GM23248 (cell line): ENCODE data around the gene NPAS2. TPM values are rescaled to one million over a fixed set of nuclear protein-coding genes. Genes with fewer than 3 reads are reported as not detected.
A peak's percentile ranks its signal among the peaks of the same experiment; 100 is the strongest.

ENCODE experiments used
- DNase-seq: peaks from one replicate; pipeline ENCODE4 v3.0.0-alpha.2; 2015
- H2AFZ ChIP-seq: fragments of 200-600 bp; sonication (generic); 2 replicates; pipeline ENCODE4 v1.6.1; 2016; ENCODE audit warnings: antibody characterized with exemption
- H3F3A ChIP-seq: fragments of 200-600 bp; sonication (generic); 2 replicates; pipeline ENCODE4 v1.6.1; 2016; ENCODE audit warnings: mild to moderate bottlenecking, antibody characterized with exemption, mixed run types; ENCODE audit not compliant: insufficient read depth
- H3K27ac ChIP-seq: fragments of 200-600 bp; sonication (generic); 2 replicates; pipeline ENCODE4 v1.5.1; 2016; ENCODE audit warnings: mild to moderate bottlenecking
- H3K27me3 ChIP-seq: fragments of 200-600 bp; sonication (generic); replicated peaks from 2 replicates; pipeline ENCODE4 v1.6.1; 2016; ENCODE audit warnings: mild to moderate bottlenecking; ENCODE audit not compliant: insufficient read depth
- H3K36me3 ChIP-seq: fragments of 200-600 bp; sonication (generic); 2 replicates; pipeline ENCODE4 v1.6.1; 2016; ENCODE audit warnings: low read depth, mild to moderate bottlenecking
- H3K4me1 ChIP-seq: fragments of 200-600 bp; sonication (generic); 2 replicates; pipeline ENCODE4 v1.6.1; 2016; ENCODE audit warnings: mild to moderate bottlenecking; ENCODE audit not compliant: insufficient read depth
- H3K4me2 ChIP-seq: fragments of 200-600 bp; sonication (generic); one replicate; pipeline ENCODE4 v1.6.1; 2016; ENCODE audit warnings: mild to moderate bottlenecking; ENCODE audit not compliant: unreplicated experiment
- H3K4me3 ChIP-seq: fragments of 200-600 bp; sonication (generic); 2 replicates; pipeline ENCODE4 v1.5.1; 2016; ENCODE audit warnings: mild to moderate bottlenecking
- H3K79me2 ChIP-seq: fragments of 200-600 bp; sonication (generic); 2 replicates; pipeline ENCODE4 v1.6.1; 2016; ENCODE audit warnings: mild to moderate bottlenecking; ENCODE audit not compliant: insufficient read depth
- H3K9ac ChIP-seq: fragments of 200-600 bp; sonication (generic); 2 replicates; pipeline ENCODE4 v1.6.1; 2016; ENCODE audit warnings: mild to moderate bottlenecking
- H3K9me2 ChIP-seq: fragments of 200-600 bp; sonication (generic); 2 replicates; pipeline ENCODE4 v1.6.1; 2016; ENCODE audit warnings: mixed run types, mild to moderate bottlenecking, moderate library complexity; ENCODE audit not compliant: insufficient read depth
- H3K9me3 ChIP-seq: fragments of 200-600 bp; sonication (generic); one replicate; pipeline ENCODE4 v1.6.1; 2017; ENCODE audit warnings: low read depth
- H4K20me1 ChIP-seq: fragments of 200-600 bp; sonication (generic); 2 replicates; pipeline ENCODE4 v1.6.0; 2016; ENCODE audit not compliant: insufficient read depth
- EZH2 ChIP-seq: fragments of 200-600 bp; sonication (generic); IDR thresholded peaks from 2 replicates; pipeline ENCODE4 v1.6.1; 2018; ENCODE audit warnings: antibody characterized with exemption, mild to moderate bottlenecking; ENCODE audit not compliant: insufficient read depth, poor library complexity, severe bottlenecking
- EZH2phosphoT487 ChIP-seq: fragments of 200-600 bp; sonication (generic); IDR thresholded peaks from 2 replicates; pipeline ENCODE4 v1.6.1; 2018; ENCODE audit warnings: antibody characterized with exemption, moderate library complexity, mild to moderate bottlenecking, low read depth; ENCODE audit not compliant: insufficient read depth
- WGBS, 2 experiments: methylation state at CpG; one replicate each; pipeline ENCODE4 v1.1.6; 2015 to 2017; ENCODE audit warnings: low lambda C conversion rate in 2 of 2, low coverage in 1 of 2; ENCODE audit errors: missing lambda C conversion rate in 2 of 2; 5-methylcytosine and 5-hydroxymethylcytosine counted together
- in situ Hi-C: fragments of 300-500 bp; cut with MboI; formaldehyde crosslinking; loops from 2 replicates; pipeline ENCODE4 v1.15.0; 2020
- polyA plus RNA-seq: library from polyadenylated mRNA; unstranded; fragments of >200 nt; fragmentation: Nextera tagmentation; extraction: Ambion mirVana; gene quantifications from 2 replicates; pipeline ENCODE4 v1.2.1, GENCODE V29; 2016
- total RNA-seq: library from RNA; depleted of rRNA; stranded (reverse); fragments of >200 nt; shearing (Covaris generic); gene quantifications from 2 replicates; pipeline ENCODE4 v1.2.3, GENCODE V29; 2014

Gene NPAS2
- total and polyA plus RNA-seq, 2 experiments from 2014 or later = 3.8 to 10.8 TPM

- Histone ChIP-seq H3K36me3 (no peaks in the 10 kb centered on the region), H3K9ac (no peak overlapping the region), H3K27me3 (no peaks in the 10 kb centered on the region), H3K4me2 (peak overlapping the region; percentile 68), H2AFZ (no peak overlapping the region), H3K4me3 (no peak overlapping the region), H4K20me1 (no peaks in the 10 kb centered on the region), H3K9me2 (no peaks in the 10 kb centered on the region), H3K79me2 (no peaks in the 10 kb centered on the region), H3K9me3 (no peaks in the 10 kb centered on the region), H3K4me1 (peaks cover 16% of the 10 kb centered on the region), H3F3A (peaks cover 15% of the 10 kb centered on the region; the same call in 1 of the 2 replicates), H3K27ac (peak overlapping the region; percentile 33)
- TF ChIP-seq EZH2phosphoT487 (no peak), EZH2 (no peak)
- WGBS, 2 experiments = 66 to 68% methylated on average over 10 of the region's 10 CpGs
- in situ Hi-C loops = no loop called here
- DNase-seq = peak; percentile 15
These were observed 34.2 kb upstream of the NPAS2 start for GRCh38 chr2:100785626-100786296.

GRCh38 chr2:100786297-100786658 is 33.7 kb upstream of the NPAS2 start:
- Histone ChIP-seq H3K36me3 (no peaks in the 10 kb centered on the region), H3K27me3 (no peaks in the 10 kb centered on the region), H3K27ac (peak overlapping the region; percentile 33), H3K4me3 (no peak overlapping the region), H2AFZ (no peak overlapping the region), H3K4me2 (peak overlapping the region; percentile 68), H3F3A (peaks cover 15% of the 10 kb centered on the region; the same call in 1 of the 2 replicates), H3K79me2 (no peaks in the 10 kb centered on the region), H3K4me1 (peaks cover 16% of the 10 kb centered on the region), H3K9me2 (no peaks in the 10 kb centered on the region), H3K9ac (no peak overlapping the region), H3K9me3 (no peaks in the 10 kb centered on the region), H4K20me1 (no peaks in the 10 kb centered on the region)
- in situ Hi-C loops = no loop called here
- WGBS, 2 experiments = 37 to 40% methylated on average over 7 of the region's 7 CpGs
- peak; percentile 89 for DNase-seq
- TF ChIP-seq EZH2phosphoT487 = no peak
- no peak for TF ChIP-seq EZH2

- H3K9me2 ChIP-seq = no peaks in the 10 kb centered on the region
- H3K4me1 ChIP-seq = peaks cover 16% of the 10 kb centered on the region
- H3K36me3 ChIP-seq = no peaks in the 10 kb centered on the region
- no peak overlapping the region for H3K4me3 ChIP-seq
- WGBS, 2 experiments = 97 to 98% methylated on average over 2 of the region's 2 CpGs
- in situ Hi-C loops = no loop called here
- no peaks in the 10 kb centered on the region for H3K79me2 ChIP-seq
- peaks cover 15% of the 10 kb centered on the region; the same call in 1 of the 2 replicates for H3F3A ChIP-seq
- no peak overlapping the region for H3K4me2 ChIP-seq
- H2AFZ ChIP-seq = no peak overlapping the region
- no peak overlapping the region for H3K27ac ChIP-seq
- DNase-seq = no peak
- no peaks in the 10 kb centered on the region for H4K20me1 ChIP-seq
- H3K9me3 ChIP-seq = no peaks in the 10 kb centered on the region
- no peak overlapping the region for H3K9ac ChIP-seq
- TF ChIP-seq EZH2phosphoT487 (no peak), EZH2 (no peak)
- H3K27me3 ChIP-seq = no peaks in the 10 kb centered on the region
These were observed 33.0 kb upstream of the NPAS2 start for GRCh38 chr2:100786985-100787384.

- Histone ChIP-seq H2AFZ (no peak overlapping the region), H3K27me3 (no peaks in the 10 kb centered on the region; the same call in 1 of the 2 replicates), H3K9me3 (no peaks in the 10 kb centered on the region), H3K9ac (no peak overlapping the region), H4K20me1 (no peaks in the 10 kb centered on the region), H3K36me3 (no peaks in the 10 kb centered on the region), H3K27ac (no peak overlapping the region), H3K4me2 (no peak overlapping the region), H3K9me2 (no peaks in the 10 kb centered on the region), H3F3A (peaks cover 15% of the 10 kb centered on the region; the same call in 1 of the 2 replicates), H3K79me2 (no peaks in the 10 kb centered on the region), H3K4me3 (no peak overlapping the region), H3K4me1 (peaks cover 16% of the 10 kb centered on the region)
- in situ Hi-C loops = no loop called here
- TF ChIP-seq EZH2phosphoT487 = no peak
- no peak for TF ChIP-seq EZH2
- WGBS, 2 experiments = 92 to 96% methylated on average over 3 of the region's 3 CpGs
- DNase-seq = no peak
These were observed 30.6 kb upstream of the NPAS2 start for GRCh38 chr2:100789361-100789760.
